ENCODE measurements around the gene PRXL2A.

PRXL2A gene

DNA sequence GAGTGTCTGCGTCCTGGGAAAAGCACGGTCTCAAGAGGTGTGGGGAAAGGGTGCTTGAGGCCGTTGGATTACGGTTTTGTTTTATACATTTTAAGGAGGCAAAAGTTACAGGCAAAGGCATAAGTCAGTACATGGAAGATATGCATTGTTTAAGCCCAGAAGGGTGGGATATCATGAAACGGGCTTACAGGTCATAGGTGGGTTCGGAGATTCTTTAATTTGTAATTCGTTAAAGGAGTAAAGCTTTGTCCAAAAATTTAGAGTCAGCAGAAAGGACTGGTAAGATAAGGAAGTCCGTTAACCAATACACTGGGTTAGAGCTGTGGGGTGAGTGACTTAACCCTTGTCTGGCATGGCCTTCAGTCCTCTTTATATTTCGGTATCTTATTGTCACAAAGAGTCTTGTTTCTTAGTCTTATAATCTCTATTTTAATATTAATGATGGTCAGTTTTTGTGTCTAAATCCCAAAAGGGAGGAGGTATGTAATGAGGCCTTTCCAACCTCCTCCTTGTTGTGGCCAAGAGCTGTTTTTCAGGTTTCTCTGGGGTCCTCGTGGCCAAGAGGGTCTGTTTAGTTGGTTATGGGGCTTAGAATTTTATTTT is 58.5 kb downstream of the PRXL2A start:
- Histone ChIP-seq H3K4me3 (ENCODE audit: low read depth, low read length) (no peak overlapping the region), H3K4me1 (ENCODE audit: control insufficient read depth, insufficient read depth, low read length) (peaks cover 9% of the 10 kb centered on the region), H3K9me3 (ENCODE audit: control insufficient read depth, insufficient read depth, low read depth, low read length) (no peaks in the 10 kb centered on the region), H3K27ac (ENCODE audit: extremely low read depth, low read depth, low read length) (no peak overlapping the region), H3K36me3 (ENCODE audit: control insufficient read depth in 2 of 2, insufficient read depth in 1 of 2, low read length in 2 of 2) (peaks cover 0 to 3% of the 10 kb centered on the region in 2 experiments; a peak in 2 of 3 replicates)
- CTCF ChIA-PET: interaction anchor here (0.6 kb wide), 1 partner anchor 1008 kb away, joined by 3 read pairs; no protein-coding TSS in a partner anchor
- no peak for TF ChIP-seq ZNF549 (tag by site-specific recombination; IDR thresholded peaks at IDR 0.05)
- TF ChIP-seq KLF10 (tag by site-specific recombination; IDR thresholded peaks at IDR 0.05): no peak
- TF ChIP-seq ZFP3 (tag by site-specific recombination; IDR thresholded peaks at IDR 0.05; ENCODE audit: low read depth): no peak
- no peak for TF ChIP-seq SP7 (tag by site-specific recombination; IDR thresholded peaks at IDR 0.05)
- no peak for TF ChIP-seq MEIS1 (CRISPR knock-in tag; IDR thresholded peaks at IDR 0.05; ENCODE audit: borderline replicate concordance)
- TF ChIP-seq ZNF664 (tag by site-specific recombination; IDR thresholded peaks at IDR 0.05): no peak
- TF ChIP-seq ZNF423 (tag by site-specific recombination; IDR thresholded peaks at IDR 0.05): no peak
- TF ChIP-seq, protein P1, sequence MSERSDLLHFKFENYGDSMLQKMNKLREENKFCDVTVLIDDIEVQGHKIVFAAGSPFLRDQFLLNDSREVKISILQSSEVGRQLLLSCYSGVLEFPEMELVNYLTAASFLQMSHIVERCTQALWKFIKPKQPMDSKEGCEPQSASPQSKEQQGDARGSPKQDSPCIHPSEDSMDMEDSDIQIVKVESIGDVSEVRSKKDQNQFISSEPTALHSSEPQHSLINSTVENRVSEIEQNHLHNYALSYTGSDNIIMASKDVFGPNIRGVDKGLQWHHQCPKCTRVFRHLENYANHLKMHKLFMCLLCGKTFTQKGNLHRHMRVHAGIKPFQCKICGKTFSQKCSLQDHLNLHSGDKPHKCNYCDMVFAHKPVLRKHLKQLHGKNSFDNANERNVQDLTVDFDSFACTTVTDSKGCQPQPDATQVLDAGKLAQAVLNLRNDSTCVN (tag by site-specific recombination; optimal IDR thresholded peaks at IDR 0.05): no peak
- TF ChIP-seq, protein P2, sequence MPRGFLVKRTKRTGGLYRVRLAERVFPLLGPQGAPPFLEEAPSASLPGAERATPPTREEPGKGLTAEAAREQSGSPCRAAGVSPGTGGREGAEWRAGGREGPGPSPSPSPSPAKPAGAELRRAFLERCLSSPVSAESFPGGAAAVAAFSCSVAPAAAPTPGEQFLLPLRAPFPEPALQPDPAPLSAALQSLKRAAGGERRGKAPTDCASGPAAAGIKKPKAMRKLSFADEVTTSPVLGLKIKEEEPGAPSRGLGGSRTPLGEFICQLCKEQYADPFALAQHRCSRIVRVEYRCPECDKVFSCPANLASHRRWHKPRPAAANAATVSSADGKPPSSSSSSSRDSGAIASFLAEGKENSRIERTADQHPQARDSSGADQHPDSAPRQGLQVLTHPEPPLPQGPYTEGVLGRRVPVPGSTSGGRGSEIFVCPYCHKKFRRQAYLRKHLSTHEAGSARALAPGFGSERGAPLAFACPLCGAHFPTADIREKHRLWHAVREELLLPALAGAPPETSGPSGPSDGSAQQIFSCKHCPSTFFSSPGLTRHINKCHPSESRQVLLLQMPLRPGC (tag by site-specific recombination; IDR thresholded peaks at IDR 0.05): no peak
- TF ChIP-seq ELK4 (IDR thresholded peaks at IDR 0.05; ENCODE audit: borderline replicate concordance, low read depth, low read length): no peak
- no peak for TF ChIP-seq ZFHX2 (tag by site-specific recombination; conservative IDR thresholded peaks at IDR 0.05)
- TF ChIP-seq WT1 (tag by site-specific recombination; IDR thresholded peaks at IDR 0.05): no peak
- no peak for TF ChIP-seq ZSCAN18 (tag by site-specific recombination; IDR thresholded peaks at IDR 0.05)
- TF ChIP-seq ZNF214 (tag by site-specific recombination; IDR thresholded peaks at IDR 0.05; ENCODE audit: borderline replicate concordance): no peak
- TF ChIP-seq TSHZ1 (tag by site-specific recombination; IDR thresholded peaks at IDR 0.05; ENCODE audit: borderline replicate concordance): no peak
- TF ChIP-seq ZNF654 (tag by site-specific recombination; IDR thresholded peaks at IDR 0.05; ENCODE audit: low read depth): no peak
- TF ChIP-seq ZNF155 (tag by site-specific recombination; IDR thresholded peaks at IDR 0.05): no peak
- TF ChIP-seq KLF7 (tag by site-specific recombination; IDR thresholded peaks at IDR 0.05; ENCODE audit: borderline replicate concordance): no peak
- TF ChIP-seq ZNF140 (tag by site-specific recombination; IDR thresholded peaks at IDR 0.05): no peak
- no peak for TF ChIP-seq ZFP37 (tag by site-specific recombination; IDR thresholded peaks at IDR 0.05)
- POLR2A ChIA-PET: no interaction called here
